HG03439 (cell line): ENCODE measurements around the gene CFAP74.

ENCODE experiments used
- ATAC-seq: cut with Tn5 transposase; IDR thresholded peaks from one replicate; pipeline ENCODE4 v1.9.1; 2021; ENCODE audit warnings: mild to moderate bottlenecking, moderate library complexity; ENCODE audit not compliant: unreplicated experiment

The CFAP74 gene

DNA sequence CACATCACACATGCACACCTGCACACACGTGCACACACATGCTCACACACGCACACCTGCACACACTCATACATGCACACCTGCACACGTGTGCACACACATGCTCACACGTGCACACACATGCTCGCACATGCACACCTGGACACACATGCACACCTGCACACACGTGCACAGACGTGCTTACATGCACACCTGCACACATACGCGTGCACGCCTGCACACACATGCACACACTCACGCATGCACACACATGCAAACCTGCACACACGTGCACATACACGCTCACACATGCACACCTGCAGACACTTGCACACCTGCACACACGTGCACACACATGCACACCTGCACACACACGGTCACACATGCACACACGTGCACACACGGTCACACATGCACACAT, 32.6 kb downstream of the CFAP74 start:
- ATAC-seq = no peak

GRCh38 chr1:1969953-1970716, 33.5 kb downstream of the CFAP74 start:
- no peak for ATAC-seq

- no peak for ATAC-seq
Measured at GRCh38 chr1:1969505-1969900, 34.1 kb downstream of the CFAP74 start.

- no peak for ATAC-seq
Measured at GRCh38 chr1:1968767-1969504, 34.6 kb downstream of the CFAP74 start.

DNA sequence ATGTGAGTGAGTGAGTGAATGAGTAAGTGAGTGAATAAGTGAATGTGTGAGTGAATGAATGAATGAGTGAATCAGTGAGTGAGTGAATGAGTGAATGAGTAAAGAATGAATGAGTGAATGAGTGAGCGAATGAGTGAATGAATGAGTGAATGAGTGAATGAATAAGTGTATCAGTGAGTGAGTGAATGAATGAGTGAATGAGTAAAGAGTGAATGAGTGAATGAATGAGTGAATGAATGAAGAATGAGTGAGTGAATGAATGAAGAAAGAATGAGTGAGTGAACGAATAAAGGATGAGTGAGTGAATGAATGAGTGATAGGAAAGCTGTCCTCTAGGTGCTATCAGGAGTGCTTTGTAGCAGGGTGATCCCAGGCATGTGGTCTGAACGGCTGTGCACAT, 35.7 kb downstream of the CFAP74 start:
- ATAC-seq = no peak

DNA sequence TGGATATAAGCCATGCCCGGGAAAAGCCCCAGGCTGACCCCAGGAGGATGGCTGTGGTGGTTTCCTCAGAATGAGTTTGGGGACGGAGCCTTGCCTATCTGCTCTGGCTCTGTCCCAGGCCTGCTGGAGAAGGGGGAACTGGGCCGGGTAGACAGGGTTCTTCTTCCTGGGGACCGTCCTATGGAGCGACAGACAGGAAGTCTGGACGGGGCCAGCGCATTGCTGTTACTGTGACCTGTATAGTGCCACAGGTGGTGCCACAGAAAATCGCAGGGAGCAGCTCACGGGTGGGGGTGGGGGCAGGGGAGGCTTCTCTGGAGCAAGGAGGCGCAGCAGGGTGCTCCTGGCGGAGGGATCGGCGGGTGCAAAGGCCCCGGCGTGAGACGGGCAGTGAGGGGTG, 36.4 kb downstream of the CFAP74 start:
- ATAC-seq = no peak

GRCh38 chr1:1966071-1966740, 37.4 kb downstream of the CFAP74 start:
- no peak for ATAC-seq

GRCh38 chr1:1965546-1965945, 38.0 kb downstream of the CFAP74 start:
- no peak for ATAC-seq

DNA sequence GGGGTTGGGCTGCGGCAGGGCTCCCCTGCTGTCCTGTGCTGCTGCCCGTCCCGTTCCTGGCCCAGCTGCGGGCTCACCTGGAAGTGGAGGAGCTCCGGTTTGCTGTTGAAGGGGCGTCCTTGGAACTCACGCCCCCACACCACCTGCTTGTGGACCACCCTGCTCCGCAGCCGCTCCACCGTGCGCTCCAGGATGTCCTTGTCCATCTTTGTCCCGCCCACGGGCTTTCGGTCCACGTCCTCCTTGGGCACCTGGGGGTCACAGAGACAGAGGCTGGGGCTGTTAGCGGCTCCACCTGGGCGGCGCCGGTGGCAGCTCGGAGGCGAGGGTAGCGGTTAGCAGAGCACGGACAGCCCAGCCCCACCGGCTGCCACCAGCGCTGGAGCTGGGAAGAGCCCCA, 38.8 kb downstream of the CFAP74 start:
- ATAC-seq = no peak

DNA sequence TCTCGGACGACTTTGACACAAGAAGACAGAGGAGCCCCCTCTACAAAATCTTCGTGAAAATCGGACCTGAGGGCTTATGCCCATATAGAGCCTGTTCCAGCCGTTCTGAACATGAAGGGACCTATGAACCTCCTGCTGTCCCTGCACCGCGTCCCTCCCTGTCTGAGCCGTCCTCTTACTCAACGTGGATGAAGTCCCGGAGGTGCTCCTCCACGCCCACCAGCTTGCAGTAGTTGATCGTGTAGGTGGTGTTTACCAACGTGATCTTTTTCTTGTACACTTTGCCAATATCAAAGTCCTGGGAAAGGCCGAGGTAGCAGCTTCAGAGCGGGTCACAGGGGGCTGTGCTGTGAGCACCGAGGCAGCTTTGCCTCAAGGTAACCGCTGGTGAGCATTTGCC, 40.0 kb downstream of the CFAP74 start:
- no peak for ATAC-seq

DNA sequence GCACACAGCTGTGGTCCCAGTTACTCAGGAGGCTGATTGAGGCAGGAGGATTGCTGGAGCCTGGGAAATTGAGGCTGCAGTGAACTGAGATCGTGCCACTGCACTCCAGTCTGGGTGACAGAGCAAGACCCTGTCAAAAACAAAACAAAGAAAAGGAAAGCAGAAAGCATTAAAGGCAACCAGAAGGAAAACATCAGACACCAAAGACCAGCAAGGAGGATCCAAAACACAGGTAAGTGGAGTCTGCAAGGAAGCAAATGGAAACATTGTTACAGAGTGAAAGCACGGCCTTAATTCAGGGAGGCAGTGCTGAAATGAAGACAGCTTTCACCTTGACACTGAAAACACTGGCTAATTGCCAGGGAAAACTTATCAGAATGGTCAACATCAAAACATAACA, 40.8 kb downstream of the CFAP74 start:
- no peak for ATAC-seq

- no peak for ATAC-seq
Measured at GRCh38 chr1:1960480-1961196, 42.9 kb downstream of the CFAP74 start.

DNA sequence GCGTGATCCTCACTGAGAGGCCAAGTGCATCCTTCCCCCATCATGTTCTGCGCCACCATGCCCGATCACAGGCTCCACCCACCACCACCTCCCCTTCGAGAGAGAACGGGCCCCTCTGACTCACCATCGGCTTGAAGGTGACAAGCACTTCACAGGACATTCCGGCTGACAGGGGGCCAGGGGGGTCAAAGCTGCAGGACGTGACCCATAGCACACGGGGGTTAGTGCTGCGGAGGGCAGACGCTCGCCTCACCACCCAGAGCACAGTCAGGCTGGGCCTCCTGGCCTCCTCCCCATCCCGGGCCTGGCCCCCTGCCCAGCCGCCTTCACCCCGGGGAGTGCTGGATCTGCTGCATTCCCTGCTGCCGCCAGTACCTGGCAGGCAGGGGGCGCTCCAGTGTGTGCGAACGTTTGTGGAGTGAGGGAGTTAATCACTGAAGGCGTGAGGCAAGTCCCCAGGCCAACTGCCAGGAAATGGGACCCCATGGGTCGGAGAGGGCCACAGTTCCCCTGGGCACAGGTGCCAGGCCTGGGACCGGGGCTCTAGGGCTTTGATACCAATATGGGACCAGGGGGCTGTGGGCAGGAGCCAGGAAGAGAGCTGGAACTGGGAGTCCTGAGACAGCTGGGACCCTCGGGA, 43.6 kb downstream of the CFAP74 start:
- ATAC-seq = no peak

GRCh38 chr1:1959459-1959839, 44.1 kb downstream of the CFAP74 start:
- no peak for ATAC-seq

- ATAC-seq = no peak
Measured at GRCh38 chr1:1958071-1958541, 45.5 kb downstream of the CFAP74 start.

DNA sequence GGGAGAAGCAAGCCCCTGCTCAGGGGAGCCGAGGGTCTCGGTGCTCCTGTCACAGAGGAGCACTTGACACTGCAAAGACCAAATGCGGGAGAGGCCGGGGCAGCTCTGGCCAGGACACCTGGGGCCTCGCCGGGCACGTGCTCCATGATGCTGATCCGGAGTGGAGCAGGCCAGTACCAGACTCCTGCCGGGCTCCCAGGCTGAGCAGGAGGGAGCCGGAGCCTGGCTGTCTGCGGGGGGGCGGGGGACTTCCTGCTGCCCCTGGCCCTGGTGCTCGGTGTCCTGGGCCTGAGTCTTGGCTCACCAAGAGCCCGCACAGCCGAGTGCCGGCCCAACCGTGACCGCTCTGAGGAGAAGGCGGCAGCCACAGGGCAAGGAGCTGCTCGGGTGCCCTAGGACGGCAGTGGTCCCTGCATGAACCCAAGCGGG, 46.0 kb downstream of the CFAP74 start:
- no peak for ATAC-seq

DNA sequence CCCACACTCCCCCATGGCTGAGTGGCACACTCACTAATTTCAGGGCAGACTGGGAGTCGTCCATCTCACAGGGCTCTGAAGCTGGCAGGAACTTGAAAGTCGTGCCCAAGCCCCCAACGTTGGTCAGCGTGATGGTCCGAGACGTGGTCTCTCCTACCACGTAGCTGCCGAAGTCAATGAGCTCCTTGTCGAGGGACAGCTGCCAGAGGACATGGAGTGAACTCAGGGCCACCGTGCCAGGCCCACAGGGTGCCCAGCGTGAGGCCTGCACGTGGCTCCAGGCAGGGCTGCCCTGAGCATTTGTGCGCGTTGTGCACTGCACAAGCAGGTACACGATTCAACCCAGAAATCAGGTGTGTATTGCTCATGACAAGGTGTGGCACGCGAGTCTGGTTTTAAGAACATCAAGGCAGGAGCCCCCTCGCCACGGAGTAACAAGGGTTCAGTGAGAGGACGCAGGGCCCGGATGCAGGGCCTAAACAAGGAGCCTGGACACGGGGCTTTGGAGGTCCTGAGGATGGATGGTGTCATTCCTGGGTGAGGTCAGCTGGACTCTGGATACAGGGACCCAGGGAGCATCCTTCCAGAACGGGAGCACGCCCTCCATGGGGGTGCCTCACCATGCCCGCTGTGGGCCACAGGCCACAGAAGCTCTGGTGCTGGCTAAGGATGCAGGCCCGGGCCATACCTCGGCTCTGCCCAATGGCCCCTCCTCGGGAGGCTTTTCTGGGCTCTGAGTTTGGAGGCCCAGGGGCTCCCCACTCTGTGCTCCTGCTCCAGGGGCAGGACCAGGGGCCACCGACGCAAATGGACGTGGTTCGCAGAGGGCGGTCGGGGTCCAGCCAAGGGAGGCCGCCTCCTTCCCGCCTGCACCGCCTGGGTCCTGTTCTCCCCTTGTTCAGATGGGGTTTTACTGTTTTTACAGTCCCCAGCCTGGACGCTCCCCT, 46.7 kb downstream of the CFAP74 start:
- ATAC-seq = no peak

GRCh38 chr1:1956101-1956500, 47.5 kb downstream of the CFAP74 start:
- no peak for ATAC-seq

- ATAC-seq = no peak
Measured at GRCh38 chr1:1955621-1956094, 47.9 kb downstream of the CFAP74 start.
